SK-N-SH (cell line): Measurements from ENCODE around the gene COL5A1. TPM values are rescaled to one million over a fixed set of nuclear protein-coding genes. Genes with fewer than 3 reads are reported as not detected.

Experiments
- CTCF ChIA-PET: fragments of 300-600, 350-600 bp; formaldehyde crosslinking; extraction: SDS; loops from one replicate; lab custom pipeline; 2021; lab: Yijun Ruan, JAX
- POLR2A ChIA-PET: fragments of 350-600 bp; sonication (Branson Sonifier 250); formaldehyde crosslinking; extraction: SDS; loops from one replicate; lab custom pipeline; 2020; ENCODE audit warnings: antibody characterized with exemption, inconsistent platforms; lab: Yijun Ruan, JAX
- DNase-seq: peaks from one replicate; pipeline ENCODE4 v3.0.0; 2012
- H2AFZ ChIP-seq: fragments of 200-600 bp; sonication (generic); 2 replicates; pipeline ENCODE4 v1.8.1; 2016; ENCODE audit warnings: antibody characterized with exemption, mild to moderate bottlenecking, low read depth
- H3F3A ChIP-seq: fragments of 200-600 bp; sonication (generic); replicated peaks from 2 replicates; pipeline ENCODE3; 2016; ENCODE audit warnings: antibody characterized with exemption, mild to moderate bottlenecking; ENCODE audit not compliant: insufficient read depth
- H3K27ac ChIP-seq, 2 experiments: fragments of 200-500 bp in 1 of 2; fragments of 200-600 bp in 1 of 2; sonication (Bioruptor generic) in 1 of 2; sonication (generic), shearing (Covaris generic) in 1 of 2; 2 replicates each; pipeline versions ENCODE4 v1.5.1 to v1.6.1; 2014 to 2016; ENCODE audit warnings: low read depth in 2 of 2, inconsistent platforms in 1 of 2, low read length in 1 of 2, mild to moderate bottlenecking in 1 of 2, mixed read lengths in 1 of 2
- H3K27me3 ChIP-seq: fragments of 200-600 bp; sonication (generic), shearing (Covaris generic); 2 replicates; pipeline ENCODE4 v1.6.1; 2016; ENCODE audit warnings: mixed run types; ENCODE audit not compliant: insufficient read depth
- H3K36me3 ChIP-seq, 2 experiments: fragments of 200-500 bp in 1 of 2; fragments of 200-600 bp in 1 of 2; sonication (Bioruptor generic) in 1 of 2; sonication (generic) in 1 of 2; replicated peaks in 1 of 2; 2 replicates each; pipeline versions ENCODE3 to v1.5.1; 2014 to 2016; ENCODE audit warnings: low read length in 1 of 2, mild to moderate bottlenecking in 1 of 2; ENCODE audit not compliant: insufficient read depth in 2 of 2, control insufficient read depth in 1 of 2
- H3K4me1 ChIP-seq, 2 experiments: fragments of 200-500 bp in 1 of 2; fragments of 200-600 bp in 1 of 2; sonication (Bioruptor generic) in 1 of 2; sonication (generic), shearing (Covaris generic) in 1 of 2; 2 replicates each; pipeline versions ENCODE4 v1.5.1 to v1.6.1; 2014 to 2016; ENCODE audit warnings: low read depth in 1 of 2, low read length in 1 of 2, mixed run types in 1 of 2; ENCODE audit not compliant: insufficient read depth in 2 of 2, control insufficient read depth in 1 of 2
- H3K4me2 ChIP-seq: fragments of 200-600 bp; sonication (generic), shearing (Covaris generic); 2 replicates; pipeline ENCODE4 v1.6.1; 2017; ENCODE audit warnings: mixed run types
- H3K4me3 ChIP-seq, 2 experiments: fragments of 200-500 bp in 1 of 2; fragments of 200-600 bp in 1 of 2; sonication (Bioruptor generic) in 1 of 2; sonication (generic), shearing (Covaris generic) in 1 of 2; 2 replicates each; pipeline versions ENCODE4 v1.5.1 to v1.8.1; 2014 to 2016; ENCODE audit warnings: low read depth in 2 of 2, inconsistent platforms in 1 of 2, low read length in 1 of 2, mild to moderate bottlenecking in 1 of 2, mixed read lengths in 1 of 2, moderate library complexity in 1 of 2
- H3K79me2 ChIP-seq: fragments of 200-600 bp; sonication (generic); 2 replicates; pipeline ENCODE4 v1.8.1; 2017; ENCODE audit warnings: mild to moderate bottlenecking; ENCODE audit not compliant: insufficient read depth
- H3K9ac ChIP-seq: fragments of 200-600 bp; sonication (generic); 2 replicates; pipeline ENCODE4 v1.6.1; 2017; ENCODE audit warnings: mixed run types
- H3K9me2 ChIP-seq: fragments of 200-600 bp; sonication (generic); 2 replicates; pipeline ENCODE4 v1.6.1; 2017; ENCODE audit warnings: mixed run types
- H3K9me3 ChIP-seq: fragments of 200-600 bp; sonication (generic); 2 replicates; pipeline ENCODE4 v1.6.1; 2017; ENCODE audit warnings: mixed run types, mild to moderate bottlenecking, moderate library complexity
- H4K20me1 ChIP-seq: fragments of 200-600 bp; sonication (generic); 2 replicates; pipeline ENCODE4 v1.6.1; 2017; ENCODE audit warnings: mild to moderate bottlenecking, mixed run types; ENCODE audit not compliant: insufficient read depth
- ELF1 ChIP-seq: IDR thresholded peaks from 2 replicates; pipeline ENCODE4 v1.4.0; 2012
- FOSL2 ChIP-seq: IDR thresholded peaks from 2 replicates; pipeline ENCODE4 v1.4.0; 2012; ENCODE audit warnings: low read depth, mild to moderate bottlenecking, moderate library complexity, borderline replicate concordance
- FOXJ3 ChIP-seq: sonication (generic); formaldehyde crosslinking; IDR thresholded peaks from 2 replicates; pipeline ENCODE4 v1.5.1; 2020; ENCODE audit warnings: mild to moderate bottlenecking, missing genetic modification reagents
- GABPA ChIP-seq: IDR thresholded peaks from 2 replicates; pipeline ENCODE4 v1.4.0; 2012; ENCODE audit warnings: low read depth, mild to moderate bottlenecking
- GATA2 ChIP-seq: sonication (generic); formaldehyde crosslinking; IDR thresholded peaks from 2 replicates; pipeline ENCODE4 v1.5.0; 2020; ENCODE audit warnings: mild to moderate bottlenecking, missing genetic modification reagents
- MXI1 ChIP-seq: IDR thresholded peaks from 2 replicates; pipeline ENCODE4 v1.6.1; 2012; ENCODE audit warnings: mild to moderate bottlenecking, low read depth, low read length, improper control_type of control experiment
- NFIC ChIP-seq: IDR thresholded peaks from 2 replicates; pipeline ENCODE4 v1.4.0; 2012; ENCODE audit warnings: borderline replicate concordance
- NRF1 ChIP-seq: IDR thresholded peaks from 2 replicates; pipeline ENCODE4 v1.6.1; 2012; ENCODE audit warnings: low read depth, mild to moderate bottlenecking, low read length
- RAD21 ChIP-seq: IDR thresholded peaks from 2 replicates; pipeline ENCODE4 v1.6.1; 2012; ENCODE audit warnings: mild to moderate bottlenecking, low read length
- RCOR1 ChIP-seq: fragments of 150-350 bp; IDR thresholded peaks from 2 replicates; pipeline ENCODE4 v1.6.1; 2017; ENCODE audit warnings: antibody characterized with exemption, low read length
- RFX5 ChIP-seq: IDR thresholded peaks from 2 replicates; pipeline ENCODE4 v1.6.1; 2012; ENCODE audit warnings: mild to moderate bottlenecking, improper control_type of control experiment, low read length
- SMC3 ChIP-seq: IDR thresholded peaks from 2 replicates; pipeline ENCODE4 v1.6.1; 2012; ENCODE audit warnings: low read depth, low read length, improper control_type of control experiment
- TCF12 ChIP-seq: IDR thresholded peaks from 2 replicates; pipeline ENCODE4 v1.4.0; 2012
- TEAD4 ChIP-seq: IDR thresholded peaks from 2 replicates; pipeline ENCODE4 v1.4.0; 2012; ENCODE audit warnings: mild to moderate bottlenecking, borderline replicate concordance; ENCODE audit not compliant: insufficient read depth
- YY1 ChIP-seq: IDR thresholded peaks from 2 replicates; pipeline ENCODE4 v1.4.0; 2012; ENCODE audit warnings: low read depth, mild to moderate bottlenecking
- WGBS: methylation state at CpG from one replicate; pipeline ENCODE4 v1.1.6; 2017; ENCODE audit warnings: low lambda C conversion rate; 5-methylcytosine and 5-hydroxymethylcytosine counted together
- polyA plus RNA-seq, 3 experiments: library from polyadenylated mRNA; depleted of rRNA; stranded (reverse); fragments of >200 nt; gene quantifications; 2 replicates each; pipeline ENCODE4 v1.2.3, GENCODE V29; 2012
- TF ChIP-seq, protein P1 (sequence below): fragments of 150-350 bp; IDR thresholded peaks from 2 replicates; pipeline ENCODE4 v1.6.1; 2017; ENCODE audit warnings: antibody characterized with exemption, low read length, low read depth, borderline replicate concordance
- TF ChIP-seq, protein P2 (sequence below): IDR thresholded peaks from 2 replicates; pipeline ENCODE4 v1.4.0; 2012; ENCODE audit warnings: low read depth, borderline replicate concordance
- TF ChIP-seq, protein P3 (sequence below): IDR thresholded peaks from 2 replicates; pipeline ENCODE4 v1.6.1; 2012; ENCODE audit warnings: mild to moderate bottlenecking, low read depth, low read length, moderate library complexity
- TF ChIP-seq, protein P4 (sequence below): IDR thresholded peaks from 2 replicates; pipeline ENCODE4; 2012

COL5A1 gene
- polyA plus RNA-seq, 1 of the 3 experiments (the other 2 are of a cell fraction) = 73.8 TPM

DNA sequence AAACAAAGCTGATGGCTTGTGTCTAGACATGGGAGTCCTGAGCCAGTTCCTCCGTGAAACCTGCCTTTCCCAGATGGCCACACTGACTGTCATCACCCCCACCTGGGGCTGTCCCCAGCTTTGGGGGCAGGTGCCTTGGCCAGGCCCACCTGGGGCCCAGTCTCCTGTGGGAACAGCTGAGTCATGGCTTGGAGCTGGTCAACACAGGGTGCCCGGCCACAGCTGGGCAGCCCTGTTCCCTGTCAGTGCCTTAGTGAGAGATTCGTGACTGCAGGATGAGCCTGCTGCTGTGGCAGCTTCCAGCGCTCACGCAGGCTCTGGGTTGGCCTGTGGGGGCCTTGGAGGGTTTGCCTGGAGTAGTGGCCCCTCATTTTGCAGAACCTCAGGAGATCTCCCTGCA is 56.5 kb downstream of the COL5A1 start:
- peak overlapping the region in 1 of 2 experiments; percentile 51; a peak in 1 of 4 replicates for H3K4me3 ChIP-seq
- no peak for DNase-seq
- ChIA-PET POLR2A (no interaction called here), CTCF (interaction anchor here (0.6 to 15.5 kb wide), 30 partner anchors 9 to 717 kb away, joined by 3 to 348 read pairs (median 4); no protein-coding TSS in a partner anchor)
- no peak overlapping the region for H2AFZ ChIP-seq
- H3K4me1 ChIP-seq = peaks cover 0 to 11% of the 10 kb centered on the region in 2 experiments; a peak in 1 of 4 replicates
- H3K36me3 ChIP-seq = peaks cover 33 to 41% of the 10 kb centered on the region in 2 experiments
- peaks cover 100% of the 10 kb centered on the region for H3K79me2 ChIP-seq
- H3F3A ChIP-seq = no peaks in the 10 kb centered on the region
- no peak overlapping the region; a peak in 1 of 4 replicates for H3K27ac ChIP-seq
- H3K27me3 ChIP-seq = no peaks in the 10 kb centered on the region
- no peaks in the 10 kb centered on the region for H3K9me2 ChIP-seq
- no peak overlapping the region for H3K9ac ChIP-seq
- H3K9me3 ChIP-seq = no peaks in the 10 kb centered on the region
- H4K20me1 ChIP-seq = peaks cover 100% of the 10 kb centered on the region
- 69% methylated on average over 3 of the region's 5 CpGs for WGBS
- H3K4me2 ChIP-seq = no peak overlapping the region
- TF ChIP-seq RCOR1 = no peak
- no peak for TF ChIP-seq ELF1
- no peak for TF ChIP-seq GATA2
- no peak for TF ChIP-seq TEAD4
- no peak for TF ChIP-seq NRF1
- TF ChIP-seq, protein P1, sequence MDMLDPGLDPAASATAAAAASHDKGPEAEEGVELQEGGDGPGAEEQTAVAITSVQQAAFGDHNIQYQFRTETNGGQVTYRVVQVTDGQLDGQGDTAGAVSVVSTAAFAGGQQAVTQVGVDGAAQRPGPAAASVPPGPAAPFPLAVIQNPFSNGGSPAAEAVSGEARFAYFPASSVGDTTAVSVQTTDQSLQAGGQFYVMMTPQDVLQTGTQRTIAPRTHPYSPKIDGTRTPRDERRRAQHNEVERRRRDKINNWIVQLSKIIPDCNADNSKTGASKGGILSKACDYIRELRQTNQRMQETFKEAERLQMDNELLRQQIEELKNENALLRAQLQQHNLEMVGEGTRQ = no peak
- TF ChIP-seq YY1 = no peak
- no peak for TF ChIP-seq RFX5
- TF ChIP-seq, all 33 proteins: peak for 0

DNA sequence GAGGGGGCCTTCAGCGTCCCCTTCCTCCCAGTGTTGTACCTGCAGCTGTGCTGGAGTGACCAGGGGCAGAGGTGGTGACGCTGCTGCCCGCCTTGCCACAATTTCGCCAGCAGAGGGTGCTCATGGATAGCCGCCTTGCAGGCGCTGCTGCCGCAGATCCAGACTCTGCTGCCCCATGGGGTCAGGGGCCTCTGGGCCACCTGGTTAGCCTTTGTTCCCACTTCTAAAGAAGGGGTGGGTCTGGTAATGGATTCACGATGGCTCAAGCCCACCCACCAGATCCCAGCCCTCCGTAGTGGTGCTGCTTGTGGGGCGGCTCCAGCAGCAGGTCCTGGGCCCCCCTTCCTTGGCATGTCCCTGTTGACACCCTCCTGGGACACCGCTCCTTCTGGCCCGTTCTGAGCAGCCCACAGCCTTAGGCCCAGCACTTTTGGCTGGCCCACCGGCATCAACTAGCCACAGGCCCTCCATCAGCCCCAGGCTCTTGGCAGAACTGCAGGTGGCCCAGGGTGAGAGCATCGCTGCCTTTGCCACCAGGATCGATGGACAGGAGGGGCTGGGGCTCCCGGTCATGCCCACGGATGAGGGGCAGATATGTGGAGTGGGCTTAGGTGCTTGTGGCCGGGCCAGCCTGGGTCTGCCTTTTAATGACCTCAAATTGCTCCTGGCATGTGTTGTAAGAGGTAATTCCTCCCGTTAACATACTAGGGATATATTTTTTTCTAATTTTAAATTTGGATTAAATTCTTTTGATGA is 57.2 kb downstream of the COL5A1 start:
- POLR2A ChIA-PET = no interaction called here
- no peak overlapping the region for H3K27ac ChIP-seq
- peak overlapping the region in 1 of 2 experiments; percentile 51; a peak in 1 of 4 replicates for H3K4me3 ChIP-seq
- no peaks in the 10 kb centered on the region for H3K9me3 ChIP-seq
- H3K79me2 ChIP-seq = peaks cover 100% of the 10 kb centered on the region
- peak; percentile 91 for DNase-seq
- H3F3A ChIP-seq = no peaks in the 10 kb centered on the region
- no peaks in the 10 kb centered on the region for H3K27me3 ChIP-seq
- peaks cover 33 to 41% of the 10 kb centered on the region in 2 experiments for H3K36me3 ChIP-seq
- no peak overlapping the region for H2AFZ ChIP-seq
- CTCF ChIA-PET = interaction anchor here (0.7 to 15.5 kb wide), 28 partner anchors 9 to 716 kb away, joined by 3 to 348 read pairs (median 4); no protein-coding TSS in a partner anchor
- H3K9me2 ChIP-seq = no peaks in the 10 kb centered on the region
- H3K4me2 ChIP-seq = no peak overlapping the region
- peaks cover 99% of the 10 kb centered on the region for H4K20me1 ChIP-seq
- peaks cover 0 to 6% of the 10 kb centered on the region in 2 experiments; a peak in 1 of 4 replicates for H3K4me1 ChIP-seq
- H3K9ac ChIP-seq = no peak overlapping the region
- WGBS = 46% methylated on average over 8 of the region's 19 CpGs
- TF ChIP-seq GATA2 (no peak), GABPA (no peak), MXI1 (no peak), YY1 (no peak), FOSL2 (no peak), FOXJ3 (no peak), SMC3 (peak; percentile 93), RAD21 (peak; percentile 95), RFX5 (no peak), NFIC (no peak), TCF12 (no peak), TEAD4 (no peak)
- TF ChIP-seq, protein P1 = no peak
- TF ChIP-seq, protein P2, sequence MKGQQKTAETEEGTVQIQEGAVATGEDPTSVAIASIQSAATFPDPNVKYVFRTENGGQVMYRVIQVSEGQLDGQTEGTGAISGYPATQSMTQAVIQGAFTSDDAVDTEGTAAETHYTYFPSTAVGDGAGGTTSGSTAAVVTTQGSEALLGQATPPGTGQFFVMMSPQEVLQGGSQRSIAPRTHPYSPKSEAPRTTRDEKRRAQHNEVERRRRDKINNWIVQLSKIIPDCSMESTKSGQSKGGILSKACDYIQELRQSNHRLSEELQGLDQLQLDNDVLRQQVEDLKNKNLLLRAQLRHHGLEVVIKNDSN = no peak
- TF ChIP-seq, protein P3, sequence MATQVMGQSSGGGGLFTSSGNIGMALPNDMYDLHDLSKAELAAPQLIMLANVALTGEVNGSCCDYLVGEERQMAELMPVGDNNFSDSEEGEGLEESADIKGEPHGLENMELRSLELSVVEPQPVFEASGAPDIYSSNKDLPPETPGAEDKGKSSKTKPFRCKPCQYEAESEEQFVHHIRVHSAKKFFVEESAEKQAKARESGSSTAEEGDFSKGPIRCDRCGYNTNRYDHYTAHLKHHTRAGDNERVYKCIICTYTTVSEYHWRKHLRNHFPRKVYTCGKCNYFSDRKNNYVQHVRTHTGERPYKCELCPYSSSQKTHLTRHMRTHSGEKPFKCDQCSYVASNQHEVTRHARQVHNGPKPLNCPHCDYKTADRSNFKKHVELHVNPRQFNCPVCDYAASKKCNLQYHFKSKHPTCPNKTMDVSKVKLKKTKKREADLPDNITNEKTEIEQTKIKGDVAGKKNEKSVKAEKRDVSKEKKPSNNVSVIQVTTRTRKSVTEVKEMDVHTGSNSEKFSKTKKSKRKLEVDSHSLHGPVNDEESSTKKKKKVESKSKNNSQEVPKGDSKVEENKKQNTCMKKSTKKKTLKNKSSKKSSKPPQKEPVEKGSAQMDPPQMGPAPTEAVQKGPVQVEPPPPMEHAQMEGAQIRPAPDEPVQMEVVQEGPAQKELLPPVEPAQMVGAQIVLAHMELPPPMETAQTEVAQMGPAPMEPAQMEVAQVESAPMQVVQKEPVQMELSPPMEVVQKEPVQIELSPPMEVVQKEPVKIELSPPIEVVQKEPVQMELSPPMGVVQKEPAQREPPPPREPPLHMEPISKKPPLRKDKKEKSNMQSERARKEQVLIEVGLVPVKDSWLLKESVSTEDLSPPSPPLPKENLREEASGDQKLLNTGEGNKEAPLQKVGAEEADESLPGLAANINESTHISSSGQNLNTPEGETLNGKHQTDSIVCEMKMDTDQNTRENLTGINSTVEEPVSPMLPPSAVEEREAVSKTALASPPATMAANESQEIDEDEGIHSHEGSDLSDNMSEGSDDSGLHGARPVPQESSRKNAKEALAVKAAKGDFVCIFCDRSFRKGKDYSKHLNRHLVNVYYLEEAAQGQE = no peak
- TF ChIP-seq, protein P4, sequence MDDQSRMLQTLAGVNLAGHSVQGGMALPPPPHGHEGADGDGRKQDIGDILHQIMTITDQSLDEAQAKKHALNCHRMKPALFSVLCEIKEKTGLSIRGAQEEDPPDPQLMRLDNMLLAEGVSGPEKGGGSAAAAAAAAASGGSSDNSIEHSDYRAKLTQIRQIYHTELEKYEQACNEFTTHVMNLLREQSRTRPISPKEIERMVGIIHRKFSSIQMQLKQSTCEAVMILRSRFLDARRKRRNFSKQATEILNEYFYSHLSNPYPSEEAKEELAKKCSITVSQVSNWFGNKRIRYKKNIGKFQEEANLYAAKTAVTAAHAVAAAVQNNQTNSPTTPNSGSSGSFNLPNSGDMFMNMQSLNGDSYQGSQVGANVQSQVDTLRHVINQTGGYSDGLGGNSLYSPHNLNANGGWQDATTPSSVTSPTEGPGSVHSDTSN = no peak
